Activated CD4-positive, alpha-beta T cell treated with anti-CD3 and anti-CD28 coated beads, Interleukin-2, Interleukin-6, amounts not matched to agents 100 ng/mL and 50 ng/mL, durations not matched to agents 16 hours and 8 hours (primary cell): ENCODE results near the gene NR6A1.
"Not testable (repeated sequence)": the region's sequence is repeated elsewhere in the genome, so short reads cannot be mapped to it uniquely, and the experiment has no call there.

Experiments
- DNase-seq: peaks from one replicate; pipeline ENCODE4 v3.0.0-alpha.2; 2020

NR6A1 gene

DNA sequence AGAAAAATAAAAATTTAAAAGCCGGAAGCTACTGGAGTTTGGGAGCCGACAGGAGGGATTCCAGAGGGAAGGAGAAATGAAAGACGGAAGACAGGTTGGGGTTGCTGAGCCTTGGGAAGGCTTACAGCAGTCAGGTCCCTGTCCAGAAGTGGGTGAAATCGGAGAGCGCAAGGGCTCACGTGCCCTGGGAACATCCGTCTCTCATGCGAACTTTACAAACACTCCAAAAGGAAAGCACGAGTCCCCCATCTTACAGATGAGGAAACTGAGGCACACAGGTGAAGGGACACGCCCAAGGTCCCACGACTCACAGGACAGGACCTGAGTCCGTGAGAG, 5.5 kb upstream of the NR6A1 start:
- DNase-seq: no peak

DNA sequence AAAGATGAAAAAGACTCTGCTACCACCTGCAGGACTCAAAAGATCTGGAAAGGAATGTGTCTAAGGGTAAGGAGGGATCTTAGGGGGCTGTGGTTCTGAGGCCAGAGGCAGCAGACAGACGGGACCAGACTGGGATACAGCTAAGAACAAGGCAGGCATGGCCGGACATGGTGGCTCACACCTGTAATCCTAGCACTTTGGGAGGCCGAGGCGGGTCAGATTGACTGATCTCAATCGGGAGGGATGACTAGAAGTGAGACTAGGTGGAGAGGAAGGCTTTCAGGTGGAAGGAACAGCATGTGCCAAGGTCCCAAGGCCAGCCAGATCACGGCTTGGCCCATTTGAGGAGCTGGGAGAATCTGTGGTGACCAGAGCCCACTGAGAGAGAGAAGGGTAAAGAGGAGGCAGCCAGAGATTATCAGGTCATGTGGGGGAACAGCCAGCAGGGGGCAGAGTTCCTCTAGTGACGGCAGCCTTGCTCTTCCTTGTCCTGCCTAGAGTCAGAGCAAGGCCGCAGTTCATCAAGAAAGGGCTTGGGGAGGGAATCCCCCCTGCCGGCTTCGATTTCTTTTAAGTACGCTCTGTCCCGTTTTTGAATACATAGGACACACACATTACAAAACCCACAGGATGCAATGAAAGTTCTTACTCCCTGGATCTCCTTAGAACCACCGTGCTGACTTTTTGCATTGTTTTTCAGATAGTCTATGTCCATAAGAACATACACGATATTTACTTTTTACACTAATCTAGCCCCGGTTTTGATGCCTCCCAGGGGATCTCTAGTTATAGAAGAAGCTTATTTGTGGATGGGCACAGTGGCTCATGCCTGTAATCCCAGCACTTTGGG, 3.2 kb upstream of the NR6A1 start:
- DNase-seq: peak; percentile 87

DNA sequence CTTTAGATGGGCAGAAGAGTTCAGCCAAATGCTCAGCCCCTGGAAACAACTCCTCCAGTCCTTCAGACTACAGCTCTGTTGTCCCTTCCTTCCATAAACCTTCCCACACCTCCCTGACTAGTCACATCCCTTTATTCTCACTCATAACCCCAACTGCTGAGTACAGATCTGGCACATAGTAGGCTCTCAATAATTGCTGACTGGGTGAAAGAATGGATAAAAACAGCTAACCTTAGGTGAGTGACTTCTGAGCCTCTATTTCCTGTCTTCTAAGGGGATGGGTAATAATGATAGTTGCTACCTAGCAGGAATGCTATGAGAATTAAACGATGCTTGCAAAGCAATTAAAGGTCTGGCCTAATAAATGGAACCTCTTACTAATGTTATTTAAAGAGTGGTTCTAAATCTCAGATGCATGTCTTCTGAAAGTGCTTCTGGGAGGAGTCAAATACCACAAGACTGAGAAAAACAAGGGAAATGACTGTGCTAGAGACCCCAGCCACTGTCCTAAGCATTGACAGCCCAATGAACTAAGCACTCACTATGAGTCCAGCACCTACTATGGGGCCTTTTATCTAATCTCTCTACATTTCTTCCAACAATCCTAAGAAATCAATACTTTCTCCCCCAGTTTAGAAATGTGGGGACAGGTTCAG, 2.5 kb upstream of the NR6A1 start:
- peak; percentile 42 for DNase-seq

DNA sequence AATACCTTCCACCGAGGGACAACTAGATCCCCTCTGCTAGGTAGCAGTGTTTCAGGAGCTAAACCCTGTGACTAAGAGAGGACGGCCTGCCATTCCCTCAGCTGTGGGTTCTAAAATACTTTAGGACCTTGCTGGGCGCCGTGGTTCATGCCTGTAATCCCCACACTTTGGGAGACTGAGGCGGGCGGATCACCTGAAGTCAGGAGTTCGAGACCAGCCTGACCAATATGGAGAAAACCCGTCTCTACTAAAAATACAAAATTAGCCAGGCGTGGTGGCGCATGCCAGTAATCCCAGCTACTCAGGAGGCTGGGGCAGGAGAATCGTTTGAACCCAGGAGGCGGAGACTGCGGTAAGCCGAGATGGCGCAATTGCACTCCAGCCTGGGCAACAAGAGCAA, 1.8 kb upstream of the NR6A1 start:
- DNase-seq: not testable (repeated sequence)

DNA sequence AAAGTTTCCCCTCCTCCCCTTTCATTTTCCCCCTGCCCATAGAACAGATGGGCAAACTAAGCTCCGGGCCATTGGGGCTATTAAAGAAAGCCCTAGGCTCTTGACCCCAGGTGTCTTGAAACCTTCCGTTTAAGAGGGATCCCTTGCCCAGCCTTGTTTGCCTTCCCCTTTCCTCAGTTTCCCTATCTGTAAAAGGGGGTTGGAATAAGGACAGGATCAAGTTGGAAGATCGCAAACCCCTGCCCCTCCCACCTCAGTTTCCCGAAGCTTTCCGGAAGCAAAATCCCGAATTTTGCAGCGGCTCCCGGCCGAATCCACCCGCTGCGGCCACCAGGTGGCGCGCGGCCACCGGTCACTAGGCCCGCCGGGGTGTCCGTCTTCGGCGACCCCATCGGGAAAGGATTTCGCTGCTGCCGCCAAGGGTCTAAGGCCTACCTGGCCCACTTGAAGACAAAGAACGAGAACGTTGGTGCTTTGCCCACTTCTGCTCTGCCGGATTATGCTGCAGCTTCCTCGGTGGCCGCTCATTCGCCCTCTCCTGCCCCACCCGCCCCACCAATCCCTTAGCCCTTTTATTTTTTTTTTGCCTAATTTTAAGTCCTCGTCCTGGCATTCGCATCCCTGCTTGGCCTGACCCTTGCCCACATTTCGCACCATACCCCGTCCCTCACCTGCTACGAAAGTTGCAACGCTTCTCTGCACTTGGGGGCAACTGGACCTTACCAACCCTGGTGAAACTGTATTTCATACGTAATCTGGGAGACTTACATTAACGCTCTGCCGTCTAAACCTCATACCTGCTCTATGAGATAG, 962 bp upstream of the NR6A1 start:
- peak; percentile 47 for DNase-seq

DNA sequence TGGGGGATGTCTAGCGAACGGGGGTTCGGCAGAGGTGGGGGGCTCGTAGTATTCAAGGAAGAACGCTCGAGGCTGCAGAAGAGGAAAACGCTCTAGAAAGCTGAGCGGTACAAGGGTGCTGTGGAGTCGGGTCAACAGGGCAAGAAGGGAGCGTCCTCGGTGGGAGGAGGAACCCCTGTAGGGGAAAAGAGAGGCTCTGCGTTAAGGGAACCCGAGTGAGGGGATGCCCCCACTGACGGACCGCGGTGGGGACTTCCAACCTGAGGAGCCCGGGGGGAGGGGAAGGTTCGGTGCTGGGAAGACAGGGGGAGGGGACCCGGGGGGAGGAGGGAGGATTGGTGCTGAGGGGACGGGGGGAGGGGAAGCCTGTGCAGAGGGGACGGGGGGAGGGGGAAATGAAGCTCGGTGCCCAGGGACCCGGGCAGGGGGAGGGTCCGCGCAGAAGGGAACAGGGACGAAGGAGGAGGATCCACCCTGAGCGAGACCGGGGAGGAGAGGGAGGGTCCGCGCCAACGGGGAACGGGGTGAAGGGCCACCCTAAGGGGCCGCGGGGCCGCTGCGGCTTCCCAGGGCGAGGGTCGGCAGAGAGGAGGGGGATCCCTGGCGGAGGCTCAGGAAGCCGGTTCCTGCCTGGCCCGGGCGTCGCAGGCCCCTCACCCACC, 621 bp downstream of the NR6A1 start:
- no peak for DNase-seq

DNA sequence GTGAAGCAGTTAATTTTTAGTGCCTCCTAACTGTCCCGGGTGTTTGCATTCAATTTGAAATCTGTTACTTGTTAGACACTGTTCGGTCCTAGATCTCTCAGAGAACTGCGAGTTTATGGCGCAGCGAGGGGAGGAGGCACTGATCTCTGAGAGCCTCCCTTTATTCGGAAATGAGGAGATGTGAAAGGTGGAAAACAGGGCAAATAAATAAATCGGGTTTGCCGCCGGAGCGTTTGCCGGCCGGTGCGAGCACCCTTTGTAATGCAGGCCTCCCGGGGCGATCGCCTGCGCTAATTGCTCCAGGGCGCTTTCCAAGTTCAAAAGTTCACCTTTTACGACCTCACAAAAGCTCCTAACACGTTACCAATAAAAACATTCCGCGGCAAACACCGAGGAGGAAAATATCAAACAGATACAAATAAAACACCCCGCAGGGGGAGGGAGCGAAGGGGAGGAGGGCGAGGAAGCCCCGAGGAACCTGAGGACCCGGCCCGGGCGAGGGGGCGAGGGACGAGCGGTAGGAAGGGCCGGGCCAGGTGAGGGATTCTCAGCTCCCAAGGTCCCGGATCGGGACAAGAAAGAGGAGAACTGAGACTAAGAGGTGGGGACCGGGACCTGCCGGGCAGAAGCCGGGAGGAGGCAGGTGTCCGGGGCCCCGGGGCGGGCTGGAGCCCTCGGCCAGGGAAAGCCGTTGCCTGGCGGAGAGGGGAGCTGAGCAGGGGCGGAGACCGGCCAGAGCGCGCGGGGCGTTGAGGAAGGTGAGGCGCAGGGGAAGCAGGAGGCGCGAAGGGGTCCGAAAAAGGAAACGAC, 1.4 kb downstream of the NR6A1 start:
- DNase-seq: no peak

DNA sequence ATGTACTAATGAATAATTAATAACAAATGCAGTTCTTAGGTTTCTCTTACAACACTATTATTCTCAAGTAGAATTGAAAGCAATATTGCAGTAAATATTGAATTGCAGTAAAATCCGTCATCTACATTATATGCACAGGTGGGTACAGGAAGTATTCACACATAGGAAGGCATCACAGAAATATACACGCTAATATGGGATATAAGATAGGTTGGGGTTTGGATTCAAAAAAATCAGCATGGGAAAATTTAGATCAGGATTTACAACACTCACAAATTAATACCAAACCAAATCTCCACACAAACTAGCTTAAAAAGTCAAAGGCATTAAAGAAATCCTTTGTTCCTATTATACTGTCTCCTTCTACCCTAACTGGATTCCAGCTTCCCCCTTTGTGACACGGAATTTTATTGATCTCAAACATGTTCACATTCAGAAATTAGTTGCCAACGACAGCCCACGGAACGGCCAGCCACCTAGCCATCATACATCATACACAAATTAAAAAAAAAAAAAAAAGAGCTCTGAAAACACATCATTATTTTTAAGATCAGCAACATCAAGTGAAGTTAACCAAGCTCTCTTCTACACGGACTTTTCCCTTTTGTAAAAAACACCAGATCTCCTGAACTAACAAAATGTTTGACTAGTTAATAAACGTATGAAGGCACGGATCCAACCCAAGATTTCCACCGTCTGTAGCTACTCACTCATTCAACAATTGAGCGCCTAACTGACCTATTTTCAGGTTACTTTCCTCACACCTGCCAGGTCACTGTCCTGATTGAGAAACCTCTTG, 2.2 kb downstream of the NR6A1 start:
- no peak for DNase-seq

DNA sequence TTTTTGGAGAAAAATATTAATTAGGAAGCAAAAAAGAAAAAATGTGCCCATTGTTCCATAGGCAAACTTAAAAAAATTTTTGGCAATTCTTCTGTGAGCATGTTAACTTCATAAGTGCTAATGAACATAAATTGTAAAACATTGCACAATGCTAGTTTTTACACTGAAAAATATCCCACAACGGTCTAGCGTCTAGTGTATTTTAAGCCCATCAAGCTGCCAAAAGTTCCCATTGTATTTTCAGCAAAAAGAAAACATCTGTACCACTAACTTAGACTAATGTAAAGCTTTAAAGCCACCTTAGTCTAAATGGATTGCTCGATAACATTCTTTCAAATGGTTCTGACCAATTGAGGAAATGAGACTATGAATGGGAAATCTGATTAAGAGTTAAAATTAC, 2.8 kb downstream of the NR6A1 start:
- DNase-seq: no peak

DNA sequence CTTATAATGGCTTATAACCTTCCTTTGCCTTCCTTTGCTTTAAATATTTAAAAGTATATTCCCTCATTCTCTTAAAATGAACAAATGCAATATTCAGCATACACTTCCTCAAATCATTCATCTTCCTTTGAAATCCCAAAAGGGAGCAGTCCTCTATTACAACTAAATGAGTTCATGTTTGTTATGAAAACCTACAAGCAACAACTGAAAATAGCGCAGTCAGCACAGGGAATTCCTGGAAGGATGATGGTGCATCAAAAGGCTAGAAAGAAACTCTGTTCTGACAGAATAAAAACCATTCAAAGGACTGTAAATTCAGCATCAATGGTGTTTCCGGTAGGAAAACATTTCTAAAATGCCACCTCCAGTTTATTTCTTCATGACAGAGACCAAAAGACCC, 3.3 kb downstream of the NR6A1 start:
- DNase-seq: no peak

DNA sequence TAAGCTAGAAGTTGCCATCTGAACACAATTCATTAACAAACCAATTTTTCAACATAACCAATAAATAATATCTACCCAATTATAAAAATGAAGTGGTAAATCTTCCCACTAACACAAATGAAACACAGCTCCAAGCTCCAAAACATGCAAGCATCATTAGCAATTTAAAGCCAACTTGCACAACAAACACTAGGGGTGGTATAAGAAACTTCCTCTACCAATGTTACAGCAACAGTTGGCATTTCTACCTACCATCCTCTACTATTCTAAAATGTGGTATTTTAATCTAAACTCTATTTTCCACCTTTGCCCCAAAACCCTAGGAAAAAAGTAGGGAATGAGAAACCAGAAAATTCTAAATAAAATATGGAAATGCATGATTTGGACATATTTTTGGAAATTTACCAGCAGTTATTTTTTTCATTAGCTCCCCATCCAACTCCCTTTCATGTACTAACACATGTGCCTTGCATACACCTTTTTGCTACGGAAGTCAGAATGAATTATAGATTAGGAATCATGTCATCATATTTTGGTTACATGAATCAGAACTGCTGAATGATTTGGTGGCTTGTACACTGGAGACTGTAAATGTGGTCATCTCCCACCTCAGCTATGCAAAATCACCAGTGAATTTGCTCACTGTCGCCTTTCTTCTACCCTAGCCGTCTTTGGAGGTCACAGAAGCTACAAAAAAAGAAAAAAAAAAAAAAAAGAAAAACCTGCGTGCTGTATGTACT, 4.1 kb downstream of the NR6A1 start:
- DNase-seq: no peak

DNA sequence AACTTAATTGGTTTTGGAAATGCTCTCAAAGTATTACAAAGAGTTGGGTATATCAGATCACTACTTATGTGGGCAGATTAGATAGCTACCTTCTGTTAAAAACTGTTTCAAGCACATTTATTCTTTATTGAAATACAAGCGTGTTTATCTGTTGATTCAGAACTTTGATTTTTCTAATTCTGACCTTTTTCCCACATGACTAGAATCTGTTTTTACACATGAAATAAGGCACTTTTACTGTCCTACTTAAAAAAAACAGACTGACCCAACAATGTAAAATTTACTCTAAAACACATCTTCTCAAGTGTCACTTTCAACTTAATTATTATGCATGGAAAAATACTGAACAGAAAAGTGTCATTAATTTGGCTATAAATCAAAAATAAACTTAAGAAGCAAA, 4.8 kb downstream of the NR6A1 start:
- DNase-seq: no peak

DNA sequence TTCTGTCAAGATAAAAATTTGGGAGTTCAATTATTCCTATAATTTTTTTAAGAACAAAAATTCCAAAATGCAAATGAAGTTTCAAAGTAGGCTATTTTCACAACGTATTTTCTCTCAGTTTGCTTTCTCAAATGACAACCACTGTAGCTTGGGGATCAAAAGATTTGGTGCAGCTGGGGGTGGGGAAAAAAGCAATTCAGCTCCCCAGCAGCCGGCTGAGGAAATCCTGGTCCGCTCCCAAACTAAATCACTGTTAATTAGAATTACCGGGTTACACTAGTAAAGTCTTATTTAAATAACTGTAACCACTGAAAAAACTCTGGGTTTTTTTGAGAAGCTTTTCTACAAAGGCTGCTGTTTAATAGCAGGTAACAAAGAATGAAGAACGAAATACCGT, 5.7 kb downstream of the NR6A1 start:
- DNase-seq: no peak

DNA sequence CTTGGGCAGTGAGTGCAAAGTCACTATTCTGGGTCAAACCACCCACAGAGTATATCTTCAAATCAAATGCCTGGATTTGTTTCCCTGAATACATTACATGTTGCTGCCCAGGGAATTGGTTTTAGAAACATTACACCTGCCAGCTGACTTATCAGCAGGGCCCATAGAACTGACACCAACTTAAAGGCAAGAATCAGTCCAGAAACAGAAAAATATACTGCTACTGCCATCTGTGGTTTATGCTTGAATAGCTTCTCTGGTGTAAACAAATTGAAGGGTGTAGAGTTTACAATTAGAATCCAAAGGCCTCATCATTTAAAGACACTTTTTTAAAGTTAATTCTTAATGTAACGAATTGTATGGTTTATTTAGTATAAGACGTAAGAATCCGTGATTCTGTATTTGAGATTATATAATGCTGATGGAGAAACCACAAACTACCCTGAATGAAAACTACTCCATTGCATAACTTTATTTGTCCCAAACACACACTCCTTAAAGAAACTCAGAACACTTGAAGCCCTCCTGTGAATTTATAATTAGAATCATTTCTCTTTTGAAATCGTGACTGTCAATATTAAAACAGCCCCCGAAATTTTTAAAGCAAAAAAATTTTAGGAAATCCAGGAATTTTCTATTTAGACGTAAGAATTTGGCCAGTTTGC, 6.2 kb downstream of the NR6A1 start:
- no peak for DNase-seq

DNA sequence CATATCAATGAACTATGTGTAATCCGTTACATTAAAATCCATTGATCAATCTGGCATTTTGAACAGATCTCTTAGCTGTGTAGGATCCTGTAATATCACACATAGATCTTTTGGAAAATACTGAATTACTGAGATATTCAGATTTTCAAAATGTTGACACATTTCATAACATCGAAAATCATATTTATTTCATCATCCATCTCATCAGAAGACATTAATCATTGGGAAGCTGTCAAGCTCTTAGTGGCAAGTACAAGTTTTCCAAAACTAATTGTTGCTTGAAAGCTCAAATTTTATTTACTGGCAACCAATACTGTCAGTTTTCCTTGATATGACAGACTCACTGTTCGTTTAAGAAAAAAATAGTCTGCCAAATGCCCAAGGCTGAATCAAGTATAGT, 8.5 kb downstream of the NR6A1 start:
- no peak for DNase-seq

DNA sequence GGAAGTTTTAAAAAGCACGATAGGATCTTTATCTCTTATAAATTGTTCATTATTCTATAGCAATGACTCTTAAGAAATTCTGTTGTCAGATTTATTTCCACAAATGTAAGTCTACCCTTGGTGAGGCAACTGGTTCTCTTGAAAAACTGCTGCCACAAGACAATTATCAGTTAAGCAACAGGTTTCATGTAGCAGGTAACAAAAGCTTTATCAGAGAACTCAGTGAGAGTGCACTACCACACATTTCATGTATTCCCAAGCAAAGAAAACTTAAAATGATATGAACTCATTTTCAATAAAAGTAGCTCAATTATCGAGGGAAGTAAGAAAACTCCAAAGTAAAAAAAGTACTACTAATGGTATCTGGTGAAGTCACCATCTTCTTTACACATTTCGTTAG, 9.4 kb downstream of the NR6A1 start:
- DNase-seq: no peak

DNA sequence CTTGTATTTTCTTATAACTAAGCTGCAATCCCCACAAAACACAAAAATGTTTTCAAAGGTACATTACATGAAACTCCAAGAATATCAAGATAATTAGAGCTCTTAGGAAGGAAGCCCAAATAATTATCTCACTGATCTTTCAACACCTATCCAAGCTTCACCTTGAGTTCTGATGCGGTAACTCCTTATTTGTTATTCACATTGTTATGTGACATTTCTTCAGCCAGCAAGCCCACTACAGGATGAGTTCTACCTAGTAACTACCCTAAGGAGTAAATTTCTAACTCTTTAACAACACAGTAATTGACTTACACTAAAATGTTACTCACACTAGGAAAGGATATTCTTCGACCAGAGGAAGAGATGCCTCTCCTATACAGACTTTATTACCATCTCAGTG, 9.9 kb downstream of the NR6A1 start:
- no peak for DNase-seq

DNA sequence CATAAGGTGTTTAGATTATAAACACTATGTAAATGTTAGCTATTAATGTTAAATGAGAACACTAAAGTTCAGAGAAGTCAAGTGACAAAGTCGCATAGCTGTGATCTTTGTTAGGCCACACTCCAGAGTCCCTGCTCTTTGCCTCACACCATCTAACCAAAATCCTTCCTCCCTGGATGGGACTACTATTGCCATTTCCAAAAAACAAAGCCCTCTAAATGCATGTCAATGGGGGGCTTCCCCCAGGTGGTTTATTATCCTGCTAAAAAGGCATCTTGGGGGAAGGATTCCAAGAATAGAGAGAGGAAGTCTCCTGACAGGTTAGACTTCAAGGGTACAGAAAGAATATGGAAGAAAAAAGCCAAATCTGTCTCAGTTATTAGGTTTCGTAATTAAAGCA, 10.4 kb downstream of the NR6A1 start:
- DNase-seq: no peak

DNA sequence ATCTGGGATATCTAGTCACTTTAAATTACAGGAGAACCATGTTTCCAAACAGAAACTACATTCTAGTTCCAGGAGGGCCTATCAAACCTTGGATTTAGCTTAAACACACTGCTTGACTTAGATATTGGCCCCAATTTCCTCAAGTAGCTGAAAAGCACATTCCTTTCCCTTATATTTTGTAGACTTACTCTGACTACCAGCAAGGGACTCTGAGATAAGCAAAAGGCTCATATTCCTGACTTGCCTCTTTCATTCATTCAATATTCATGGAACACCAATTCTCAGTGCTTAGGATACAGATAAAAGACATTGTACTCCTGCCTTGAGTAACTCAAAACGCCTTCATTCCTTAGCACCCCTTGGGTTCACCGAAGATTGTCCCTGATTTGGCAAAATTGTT, 11.8 kb downstream of the NR6A1 start:
- DNase-seq: no peak

DNA sequence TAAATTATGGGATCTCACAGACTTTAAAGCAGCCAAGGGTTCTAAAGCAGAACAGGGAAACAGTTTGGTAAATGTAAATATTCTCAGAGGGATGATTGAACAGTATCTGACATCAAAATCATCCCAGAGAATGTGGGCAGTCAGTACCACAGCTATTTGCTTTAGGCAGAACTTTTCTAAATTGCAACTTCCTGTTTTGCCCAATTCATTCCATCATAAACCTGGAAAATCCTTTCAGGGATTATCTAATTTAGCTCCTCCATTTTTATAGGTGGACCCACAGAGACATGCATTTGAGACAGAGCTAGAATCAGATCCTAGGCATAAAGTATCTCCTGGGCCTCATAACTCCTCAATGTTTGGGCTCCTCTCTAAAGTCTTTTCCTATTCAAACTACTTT, 12.4 kb downstream of the NR6A1 start:
- DNase-seq: no peak
